GM19467 (cell line): ENCODE measurements around the gene PANK4.

Experiments
- ATAC-seq: cut with Tn5 transposase; IDR thresholded peaks from one replicate; pipeline ENCODE4 v1.9.1; 2021; ENCODE audit warnings: mild to moderate bottlenecking, moderate library complexity; ENCODE audit not compliant: unreplicated experiment

PANK4 gene

DNA sequence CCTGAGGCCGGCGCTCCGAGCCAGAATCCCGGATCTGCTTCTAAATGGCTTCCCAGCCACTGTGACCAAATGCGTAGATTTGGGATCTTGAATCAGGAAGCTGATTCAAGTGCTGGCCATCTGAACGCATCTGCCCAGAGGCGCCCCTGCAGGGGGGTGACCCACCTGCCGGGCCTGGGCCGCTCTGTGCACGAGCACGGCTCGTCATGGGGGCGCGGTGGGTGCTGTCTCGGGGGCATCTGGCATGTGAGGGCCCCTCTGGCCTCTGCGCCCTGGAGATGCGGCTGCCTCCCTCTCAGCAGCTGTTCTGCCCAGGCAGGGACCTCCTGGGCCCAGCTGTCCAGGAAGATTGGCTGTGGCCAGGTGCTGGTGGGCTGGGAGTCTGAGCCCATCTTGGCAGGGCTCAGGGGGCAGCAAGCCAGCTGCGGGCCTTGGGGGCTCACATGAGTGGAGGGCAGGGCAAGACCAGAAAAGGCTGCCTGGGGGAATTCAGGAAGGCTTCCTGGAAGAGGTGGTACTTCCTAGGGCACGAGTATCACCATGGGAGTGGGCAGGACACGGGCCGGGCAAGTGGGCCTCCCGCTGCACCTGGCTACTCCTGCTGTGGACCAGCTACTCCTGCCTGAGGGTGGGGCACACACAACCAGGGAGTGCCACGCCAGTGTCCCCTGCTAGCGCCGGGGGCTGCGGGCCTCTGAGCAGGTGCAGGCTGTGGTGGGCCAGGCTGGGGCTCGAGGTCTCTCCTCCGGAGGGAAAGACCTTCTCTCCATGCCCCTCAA lies 25.2 kb downstream of the PANK4 start:
- ATAC-seq, result no peak

- no peak for ATAC-seq
These were observed 26.3 kb downstream of the PANK4 start for GRCh38 chr1:2499986-2500596.

GRCh38 chr1:2499260-2499659 lies 27.1 kb downstream of the PANK4 start:
- ATAC-seq, result no peak

- ATAC-seq, result no peak
These were observed 27.7 kb downstream of the PANK4 start for GRCh38 chr1:2498648-2499047.

GRCh38 chr1:2497891-2498290 lies 28.5 kb downstream of the PANK4 start:
- ATAC-seq, result no peak

GRCh38 chr1:2496746-2497145 lies 29.6 kb downstream of the PANK4 start:
- no peak for ATAC-seq

DNA sequence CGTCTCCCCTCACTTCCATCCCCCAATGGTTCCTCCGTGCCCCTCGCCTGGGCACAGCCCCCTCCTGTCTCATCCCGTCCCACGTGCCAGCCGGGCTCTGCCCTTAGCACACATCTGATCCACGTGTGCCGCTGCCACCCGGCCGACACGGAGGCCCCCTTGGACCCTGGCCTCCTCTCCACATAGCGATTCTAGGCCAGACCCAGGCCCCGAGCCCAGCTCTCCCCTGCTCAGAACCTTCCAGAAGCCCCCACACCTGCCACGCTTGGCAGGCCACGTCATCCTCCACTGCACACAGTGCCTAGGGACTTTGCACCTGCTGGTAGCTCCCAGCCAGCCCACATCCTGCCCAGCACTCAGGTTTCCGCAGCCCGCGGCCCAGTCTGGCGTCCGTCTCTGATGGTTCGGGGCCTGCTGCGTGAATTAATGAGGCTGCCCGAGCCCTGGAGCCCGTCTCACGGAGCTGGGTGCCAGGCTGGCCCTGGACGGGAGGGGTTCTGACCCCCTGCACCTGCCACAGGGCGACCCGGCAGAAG lies 30.2 kb downstream of the PANK4 start:
- no peak for ATAC-seq

DNA sequence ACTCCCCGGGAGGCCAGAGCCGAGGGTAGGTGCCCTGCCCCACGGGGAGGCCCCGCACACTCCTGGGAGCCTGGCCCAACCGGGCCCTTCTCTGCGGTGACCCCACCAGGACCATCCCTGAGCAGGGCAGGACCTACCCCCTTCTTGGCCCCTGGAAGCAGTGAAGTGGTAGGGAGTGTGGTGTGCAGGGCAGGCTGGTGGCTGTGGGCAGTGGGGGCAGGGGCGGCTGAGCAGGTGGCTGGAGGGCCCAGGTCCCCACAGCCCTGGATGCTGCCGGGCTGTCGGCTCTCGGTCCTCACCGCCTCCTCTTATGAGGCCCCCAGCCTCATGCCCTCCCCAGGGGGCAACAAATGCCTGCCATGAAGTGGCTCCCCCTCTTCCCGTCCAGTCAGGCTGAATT lies 30.9 kb downstream of the PANK4 start:
- ATAC-seq, result no peak

DNA sequence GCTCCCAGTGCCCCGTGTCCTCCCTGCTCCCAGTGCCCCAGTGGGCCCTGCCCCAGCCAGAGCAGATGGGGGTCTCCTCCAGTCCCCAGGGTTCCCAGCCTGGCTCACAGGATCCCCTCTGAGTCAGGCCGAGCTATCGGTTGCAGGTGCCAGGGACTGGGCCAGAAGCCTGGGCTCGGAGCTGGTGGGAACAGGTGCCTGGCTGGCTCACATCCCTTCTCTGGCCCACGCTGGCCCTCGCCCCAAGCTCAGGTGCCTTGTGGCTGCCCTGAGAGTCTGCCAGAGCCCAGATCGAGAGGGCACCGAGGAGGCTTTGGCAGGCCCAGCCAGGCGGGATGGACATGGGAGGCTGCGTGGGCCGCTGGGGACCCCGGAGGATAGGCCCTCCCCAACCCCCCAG lies 31.4 kb downstream of the PANK4 start:
- no peak for ATAC-seq

DNA sequence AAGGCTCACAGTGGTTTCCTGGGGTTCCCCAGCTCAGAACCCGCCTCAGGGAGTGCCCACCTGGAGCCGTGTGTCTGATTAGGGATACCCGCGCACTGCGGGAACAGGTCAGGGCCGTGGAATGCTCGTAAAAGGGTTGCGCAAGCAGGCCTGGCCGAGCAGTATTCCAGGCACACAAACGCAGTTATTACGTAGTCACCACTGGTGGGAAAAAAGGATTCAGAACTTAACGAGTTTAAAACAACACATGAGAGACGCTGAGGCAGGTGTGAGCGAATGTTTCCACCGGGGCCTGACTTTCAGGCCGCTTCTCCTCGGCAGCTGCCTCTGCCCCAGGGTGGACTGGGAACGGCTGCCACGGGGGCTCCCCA lies 32.1 kb downstream of the PANK4 start:
- ATAC-seq, result no peak

- ATAC-seq, result no peak
These were observed 32.6 kb downstream of the PANK4 start for GRCh38 chr1:2493691-2494322.

DNA sequence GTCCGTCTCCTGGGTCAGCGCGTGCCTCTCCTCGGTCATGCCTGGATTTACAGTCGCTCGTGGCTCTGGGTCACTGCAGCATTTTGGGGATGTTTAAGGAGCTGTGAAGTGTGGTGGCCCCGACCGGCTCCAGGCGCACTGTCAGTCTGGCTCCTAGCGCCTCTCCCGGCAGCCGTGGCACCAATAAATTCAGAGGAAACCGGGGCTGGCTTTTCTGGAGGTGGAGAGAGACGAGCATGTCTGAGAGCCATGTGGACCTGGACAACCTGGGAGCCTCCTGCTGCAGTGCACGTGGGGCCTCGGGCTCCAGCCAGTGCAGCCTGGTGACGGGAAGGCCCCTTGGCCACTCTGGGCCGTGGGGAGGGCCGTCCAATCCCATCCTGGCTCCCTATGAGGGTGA lies 33.2 kb downstream of the PANK4 start:
- no peak for ATAC-seq

DNA sequence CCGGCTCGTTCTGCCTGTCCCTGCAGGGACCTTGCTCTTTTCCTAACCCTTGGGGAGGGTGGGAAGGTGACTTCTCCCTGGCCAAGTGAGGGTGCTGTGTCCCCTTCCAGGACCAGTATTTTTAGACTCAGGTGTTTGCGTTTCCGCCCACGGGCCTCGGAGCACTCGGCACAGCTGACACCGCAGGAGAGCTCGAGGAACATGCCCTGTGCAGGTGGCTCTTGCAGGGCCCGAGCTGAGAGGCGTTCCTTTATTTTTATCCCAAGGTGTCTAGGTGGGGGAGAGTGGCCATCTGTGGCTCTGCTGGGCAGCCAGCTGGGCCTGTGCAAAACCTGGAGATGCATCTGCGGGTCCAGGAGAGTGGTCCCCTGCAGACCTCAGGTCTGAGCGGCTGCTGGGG lies 34.3 kb downstream of the PANK4 start:
- ATAC-seq, result no peak

DNA sequence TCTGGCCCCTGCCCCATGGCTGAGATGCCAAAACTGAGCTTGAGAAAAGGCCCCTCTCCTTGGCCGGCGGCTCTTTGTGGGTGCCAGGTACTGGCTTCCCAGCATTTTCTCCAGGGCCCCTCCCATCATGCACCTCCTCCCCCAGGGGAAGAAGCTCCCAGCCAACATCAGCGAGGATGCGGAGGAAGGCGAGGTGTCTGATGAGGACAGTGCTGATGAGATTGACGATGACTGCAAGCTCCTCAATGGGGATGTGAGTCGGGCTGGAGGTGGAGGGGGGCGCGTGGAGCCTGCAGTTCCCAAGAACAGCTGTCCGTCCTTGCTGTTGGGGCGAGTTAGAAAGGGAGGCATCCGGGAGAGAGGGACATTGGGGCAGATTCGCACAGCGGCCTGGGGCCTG lies 36.8 kb downstream of the PANK4 start:
- no peak for ATAC-seq

DNA sequence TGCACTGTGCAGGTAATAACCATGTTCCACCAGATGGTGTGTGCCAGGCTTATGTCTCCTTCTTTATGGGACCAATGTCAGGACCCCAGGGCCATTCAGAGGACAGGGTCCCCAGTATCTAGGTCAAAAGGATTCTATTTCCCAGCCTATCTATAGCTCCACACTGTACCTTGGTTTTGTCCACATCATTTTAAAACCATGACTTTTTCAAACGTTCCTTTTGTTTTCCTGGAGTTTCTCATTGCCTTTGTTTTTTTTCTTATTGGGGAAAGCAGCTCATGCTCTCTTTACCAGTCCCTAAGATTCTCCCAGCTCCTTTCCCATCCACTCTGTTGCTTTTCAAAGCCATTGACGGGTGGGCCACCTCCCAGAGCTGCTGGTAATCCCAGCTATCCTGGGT lies 37.7 kb downstream of the PANK4 start:
- ATAC-seq, result no peak

- no peak for ATAC-seq
These were observed 39.8 kb downstream of the PANK4 start for GRCh38 chr1:2486558-2486957.

DNA sequence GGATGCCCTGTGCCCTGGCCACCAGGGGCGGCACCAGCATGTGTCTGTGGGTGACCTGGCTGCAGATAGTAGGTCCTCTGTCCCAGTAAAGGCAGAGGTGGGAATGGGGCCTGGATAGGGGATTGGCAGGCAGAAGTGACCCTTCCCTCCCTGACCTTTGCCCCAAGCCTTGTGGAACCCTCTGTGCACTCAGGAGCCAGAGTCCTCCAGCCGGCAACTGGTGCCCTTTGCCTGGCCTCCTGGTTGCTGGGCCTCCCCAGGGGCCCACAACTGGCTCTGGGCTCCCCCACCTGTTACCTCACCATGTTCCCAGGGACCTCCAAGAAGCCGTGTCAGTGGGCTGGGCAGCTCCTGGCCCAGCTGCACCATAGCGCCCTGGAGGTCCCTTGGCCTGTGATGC lies 40.4 kb downstream of the PANK4 start:
- no peak for ATAC-seq

DNA sequence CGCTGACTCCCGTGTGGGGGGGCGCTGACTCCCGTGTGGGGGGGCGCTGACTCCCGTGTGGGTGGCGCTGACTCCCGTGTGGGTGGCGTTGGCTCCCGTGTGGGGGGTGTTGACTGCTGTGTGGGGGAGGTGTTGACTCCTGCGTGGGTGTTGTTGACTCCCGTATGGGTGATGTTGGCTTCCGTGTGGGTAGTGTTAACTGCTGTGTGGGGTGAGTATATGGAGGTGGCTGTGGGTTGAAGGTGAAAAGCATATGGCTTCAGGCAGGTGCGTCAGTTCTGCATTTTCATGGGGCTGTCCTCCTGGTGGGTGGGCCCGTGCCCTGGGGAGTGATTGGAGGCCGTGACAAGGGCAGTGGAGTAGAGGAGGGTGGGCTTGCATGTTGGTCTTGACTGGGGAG lies 42.4 kb downstream of the PANK4 start:
- no peak for ATAC-seq

- no peak for ATAC-seq
These were observed 43.4 kb downstream of the PANK4 start for GRCh38 chr1:2483026-2483425.

GRCh38 chr1:2482588-2482987 lies 43.8 kb downstream of the PANK4 start:
- no peak for ATAC-seq

DNA sequence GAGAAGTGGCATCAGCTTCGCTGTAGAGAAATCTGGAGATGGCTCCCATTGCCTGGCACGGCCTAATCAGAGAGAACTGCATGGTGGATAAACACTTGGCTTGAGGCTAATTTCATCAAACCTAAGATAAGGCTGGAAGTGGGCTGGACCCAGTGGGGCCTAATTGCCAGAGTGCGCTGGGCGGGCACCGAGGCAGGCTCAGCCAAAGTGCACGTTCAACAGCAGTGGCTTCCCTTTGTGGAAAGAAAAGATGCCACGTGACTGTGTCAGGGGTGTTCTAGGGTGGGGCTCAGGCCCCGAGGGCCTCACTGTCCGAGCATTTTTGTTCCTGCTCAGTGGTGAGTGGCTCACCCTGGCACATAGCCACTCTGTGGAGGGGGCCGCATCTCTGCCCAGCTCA lies 44.5 kb downstream of the PANK4 start:
- ATAC-seq, result no peak

- ATAC-seq, result no peak
These were observed 45.4 kb downstream of the PANK4 start for GRCh38 chr1:2480986-2481364.
